Keratinocyte (primary cell): ENCODE results near the gene PKLR. TPM values are rescaled to one million over a fixed set of nuclear protein-coding genes. Genes with fewer than 3 reads are reported as not detected.

Experiments
- DNase-seq: peaks from one replicate; pipeline ENCODE4 v3.0.0-alpha.2; 2011; ENCODE audit warnings: low read depth, missing footprints, low spot score
- FAIRE-seq: peaks from 2 replicates; lab custom pipeline; 2011; peaks lifted over from hg19 to GRCh38; lab: Jason Lieb, UNC
- H2AFZ ChIP-seq: 2 replicates; pipeline ENCODE4 v1.6.0; 2012; ENCODE audit warnings: low read length, control low read depth, inconsistent platforms; ENCODE audit not compliant: control insufficient read depth
- H3K27ac ChIP-seq: 2 replicates; pipeline ENCODE4 v1.5.1; 2011; ENCODE audit warnings: low read length; ENCODE audit not compliant: control insufficient read depth, insufficient read depth
- H3K27me3 ChIP-seq: 3 replicates; pipeline ENCODE4 v1.6.0; 2011; ENCODE audit warnings: low read length; ENCODE audit not compliant: control insufficient read depth, insufficient read depth; ENCODE audit errors: extremely low read depth
- H3K36me3 ChIP-seq, 2 experiments: 2 replicates in 1 of 2; 3 replicates in 1 of 2; pipeline ENCODE4 v1.5.1; 2011; ENCODE audit warnings: low read length in 2 of 2, mild to moderate bottlenecking in 1 of 2; ENCODE audit not compliant: control insufficient read depth in 2 of 2, insufficient read depth in 2 of 2; ENCODE audit errors: extremely low read depth in 1 of 2
- H3K4me1 ChIP-seq: 3 replicates; pipeline ENCODE4 v1.5.1; 2011; ENCODE audit warnings: low read length; ENCODE audit not compliant: control insufficient read depth, insufficient read depth; ENCODE audit errors: extremely low read depth
- H3K4me2 ChIP-seq: 3 replicates; pipeline ENCODE4 v1.6.0; 2011; ENCODE audit warnings: low read depth, low read length; ENCODE audit not compliant: control insufficient read depth, insufficient read depth; ENCODE audit errors: extremely low read depth
- H3K4me3 ChIP-seq, 3 experiments: fragments of 200-600 bp in 1 of 3; sonication (generic) in 1 of 3; 2 replicates in 2 of 3; 3 replicates in 1 of 3; pipeline ENCODE4 v1.5.1; 2011 to 2016; ENCODE audit warnings: low read length in 3 of 3, mild to moderate bottlenecking in 3 of 3, control low read depth in 2 of 3, inconsistent platforms in 1 of 3, low read depth in 1 of 3, mixed read lengths in 1 of 3, mixed run types in 1 of 3, moderate library complexity in 1 of 3; ENCODE audit not compliant: control insufficient read depth in 2 of 3, insufficient read depth in 2 of 3; ENCODE audit errors: extremely low read depth in 1 of 3
- H3K79me2 ChIP-seq: 2 replicates; pipeline ENCODE4 v1.6.0; 2012; ENCODE audit warnings: low read length; ENCODE audit not compliant: control insufficient read depth, insufficient read depth
- H3K9ac ChIP-seq: 3 replicates; pipeline ENCODE4 v1.6.0; 2011; ENCODE audit warnings: low read length; ENCODE audit not compliant: control insufficient read depth, insufficient read depth; ENCODE audit errors: extremely low read depth
- H3K9me1 ChIP-seq: 3 replicates; pipeline ENCODE4 v1.6.0; 2011; ENCODE audit warnings: low read length; ENCODE audit not compliant: control insufficient read depth, insufficient read depth; ENCODE audit errors: extremely low read depth
- H3K9me3 ChIP-seq: 2 replicates; pipeline ENCODE4 v1.5.1; 2012; ENCODE audit warnings: low read depth, low read length; ENCODE audit not compliant: control insufficient read depth
- H4K20me1 ChIP-seq: 3 replicates; pipeline ENCODE4 v1.6.0; 2011; ENCODE audit warnings: low read length; ENCODE audit not compliant: control insufficient read depth, insufficient read depth; ENCODE audit errors: extremely low read depth
- CTCF ChIP-seq, 3 experiments: IDR thresholded peaks in 1 of 3; conservative IDR thresholded peaks in 1 of 3; optimal IDR thresholded peaks in 1 of 3; 2 replicates in 2 of 3; 3 replicates in 1 of 3; pipeline versions ENCODE3 to v1.5.1; 2011; ENCODE audit warnings: low read length in 3 of 3, mild to moderate bottlenecking in 3 of 3, moderate library complexity in 2 of 3, control low read depth in 1 of 3, inconsistent platforms in 1 of 3; ENCODE audit not compliant: insufficient read depth in 2 of 3; ENCODE audit errors: extremely low read depth in 1 of 3
- EZH2 ChIP-seq: IDR thresholded peaks from one replicate; pipeline ENCODE4 v1.6.1; 2012; ENCODE audit warnings: inconsistent platforms, mild to moderate bottlenecking, low read length, moderate library complexity
- dilution Hi-C: fragments of 300-500 bp; cut with MboI; formaldehyde crosslinking; loops from one replicate; pipeline ENCODE4 v1.7.0; 2020; ENCODE audit warnings: low sequenced_read_pairs; ENCODE audit not compliant: extremely low pct_ligation_motif_present
- polyA plus RNA-seq, 5 experiments: library from polyadenylated mRNA; depleted of rRNA in 3 of 5; stranded (reverse) in 3 of 5; stranded (forward) in 1 of 5; unstranded in 1 of 5; fragments of >200 nt; gene quantifications; 1 replicate in 1 of 5; 2 replicates in 3 of 5; 3 replicates in 1 of 5; pipeline versions ENCODE4 v1.2.1 to v1.2.3, GENCODE V29; 2011 to 2012; ENCODE audit warnings: missing spikeins in 2 of 5, low read depth in 1 of 5, low replicate concordance in 1 of 5

PKLR gene
- polyA plus RNA-seq, 1 donor (not counting 4 experiments of a cell fraction or from before 2014, with no cell fraction given) = 0.03 TPM

- H3K4me2 ChIP-seq = peak overlapping the region; percentile 96
- peak overlapping the region; percentile 82 for H3K9ac ChIP-seq
- H3K4me1 ChIP-seq = peaks cover 17% of the 10 kb centered on the region
- no peaks in the 10 kb centered on the region for H3K9me3 ChIP-seq
- FAIRE-seq (no peak), DNase-seq (peak; percentile 71)
- H4K20me1 ChIP-seq = peaks cover 20% of the 10 kb centered on the region
- no peaks in the 10 kb centered on the region for H3K9me1 ChIP-seq
- H3K27ac ChIP-seq = no peak overlapping the region
- peak overlapping the region; percentile 30 for H2AFZ ChIP-seq
- dilution Hi-C loops = no loop called here
- H3K36me3 ChIP-seq = peaks cover 30 to 43% of the 10 kb centered on the region in 2 experiments
- H3K79me2 ChIP-seq = peaks cover 16% of the 10 kb centered on the region
- no peaks in the 10 kb centered on the region for H3K27me3 ChIP-seq
- peak overlapping the region; percentile 78 to 90 (median 82) for H3K4me3 ChIP-seq
- TF ChIP-seq EZH2 (no peak), CTCF (optimal IDR thresholded peaks at IDR 0.05 in 1 of 3, IDR thresholded peaks at IDR 0.05 in 1 of 3, conservative IDR thresholded peaks at IDR 0.05 in 1 of 3; ENCODE audit: extremely low read depth in 1 of 3, insufficient read depth in 2 of 3, low read length in 3 of 3) (peak; percentile 65 to 94 (median 81))
Measured at GRCh38 chr1:155322953-155323728, 21.9 kb upstream of the PKLR start.

GRCh38 chr1:155322571-155322952 is 21.3 kb upstream of the PKLR start:
- Histone ChIP-seq H3K79me2 (peaks cover 16% of the 10 kb centered on the region), H3K27ac (no peak overlapping the region), H3K9me1 (no peaks in the 10 kb centered on the region), H3K9ac (no peak overlapping the region), H3K36me3 (peaks cover 29 to 43% of the 10 kb centered on the region in 2 experiments), H2AFZ (no peak overlapping the region), H3K27me3 (no peaks in the 10 kb centered on the region), H3K9me3 (no peaks in the 10 kb centered on the region), H3K4me1 (peaks cover 17% of the 10 kb centered on the region), H3K4me3 (peak overlapping the region; percentile 57 to 82 (median 78)), H4K20me1 (peaks cover 23% of the 10 kb centered on the region), H3K4me2 (peak overlapping the region; percentile 96)
- no peak for DNase-seq
- no peak for TF ChIP-seq EZH2
- FAIRE-seq = no peak
- dilution Hi-C loops = no loop called here
